GM12878 (cell line): ENCODE measurements around the gene HLA-DMA. TPM values are rescaled to one million over a fixed set of nuclear protein-coding genes. Genes with fewer than 3 reads are reported as not detected.
A peak's percentile ranks its signal among the peaks of the same experiment; 100 is the strongest.

Experiments
- EZH2 ChIP-seq: IDR thresholded peaks from 2 replicates; pipeline ENCODE4 v1.6.1; 2012; ENCODE audit warnings: low read depth, mild to moderate bottlenecking, control low read depth, inconsistent platforms, low read length, borderline replicate concordance; ENCODE audit not compliant: control insufficient read depth
- FOXK2 ChIP-seq: fragments of 450-650 bp; IDR thresholded peaks from 2 replicates; pipeline ENCODE4 v1.6.1; 2017; ENCODE audit warnings: mild to moderate bottlenecking, moderate library complexity
- HCFC1 ChIP-seq: fragments of 150-350 bp; IDR thresholded peaks from 2 replicates; pipeline ENCODE4 v1.6.1; 2014; ENCODE audit warnings: low read length
- MAX ChIP-seq: IDR thresholded peaks from 2 replicates; pipeline ENCODE4 v1.6.1; 2012; ENCODE audit warnings: low read depth, low read length, improper control_type of control experiment
- MTA3 ChIP-seq: IDR thresholded peaks from 2 replicates; pipeline ENCODE4 v1.6.1; 2012; ENCODE audit warnings: low read length, inconsistent platforms, borderline replicate concordance
- NFYB ChIP-seq: IDR thresholded peaks from 2 replicates; pipeline ENCODE4 v1.6.1; 2011; ENCODE audit warnings: low read depth, mild to moderate bottlenecking, low read length, improper control_type of control experiment, moderate library complexity; ENCODE audit not compliant: insufficient read depth
- NR2C2 ChIP-seq: IDR thresholded peaks from 2 replicates; pipeline ENCODE4 v1.6.1; 2011; ENCODE audit warnings: borderline replicate concordance, low read depth; ENCODE audit not compliant: control insufficient read depth, insufficient read length
- NRF1 ChIP-seq: conservative IDR thresholded peaks from 2 replicates; pipeline ENCODE4 v1.6.1; 2011; ENCODE audit warnings: mild to moderate bottlenecking, low read depth, low read length, improper control_type of control experiment
- PAX5 ChIP-seq: IDR thresholded peaks from 2 replicates; pipeline ENCODE4 v1.6.1; 2011; ENCODE audit warnings: low read depth, low read length, borderline replicate concordance
- POLR2AphosphoS5 ChIP-seq: IDR thresholded peaks from 2 replicates; pipeline ENCODE4 v1.6.1; 2011; ENCODE audit warnings: mild to moderate bottlenecking, low read length, inconsistent platforms
- RB1 ChIP-seq: fragments of 450-650 bp; formaldehyde crosslinking; IDR thresholded peaks from 2 replicates; pipeline ENCODE4 v1.6.1; 2017; ENCODE audit warnings: mild to moderate bottlenecking, borderline replicate concordance
- RCOR1 ChIP-seq: conservative IDR thresholded peaks from 2 replicates; pipeline ENCODE4 v1.6.1; 2012; ENCODE audit warnings: low read depth, low read length, improper control_type of control experiment
- RFX5 ChIP-seq: IDR thresholded peaks from 2 replicates; pipeline ENCODE4 v1.6.1; 2011; ENCODE audit warnings: low read depth, low read length, improper control_type of control experiment
- SMC3 ChIP-seq: IDR thresholded peaks from 2 replicates; pipeline ENCODE4 v1.6.1; 2011; ENCODE audit warnings: low read length, improper control_type of control experiment, borderline replicate concordance
- SRF ChIP-seq, 2 experiments: IDR thresholded peaks; 2 replicates each; pipeline ENCODE4 v1.6.1; 2011; ENCODE audit warnings: low read depth in 2 of 2, low read length in 2 of 2, mild to moderate bottlenecking in 1 of 2, moderate library complexity in 1 of 2
- ZNF274 ChIP-seq: IDR thresholded peaks from one replicate; pipeline ENCODE4 v1.8.0; 2011; ENCODE audit not compliant: insufficient read length, insufficient read depth
- ZZZ3 ChIP-seq: IDR thresholded peaks from 2 replicates; pipeline ENCODE4 v1.6.1; 2011; ENCODE audit warnings: low read depth; ENCODE audit not compliant: control insufficient read depth, insufficient read length
- polyA plus RNA-seq, 11 experiments: library from polyadenylated mRNA; depleted of rRNA in 4 of 11; unstranded in 6 of 11; stranded (reverse) in 5 of 11; fragments of >200 nt; fragmentation: Nextera tagmentation in 4 of 11; fragmentation: Illumina TruSeq in 1 of 11; extraction: Ambion mirVana in 4 of 11; extraction: Trizol in 1 of 11; gene quantifications; 1 replicate in 1 of 11; 2 replicates in 10 of 11; pipeline versions ENCODE4 v1.2.1 to v1.2.3, GENCODE V29; 2011 to 2016; ENCODE audit warnings: inconsistent platforms in 2 of 11, missing spikeins in 2 of 11, low read depth in 1 of 11
- total RNA-seq, 4 experiments: library from RNA; depleted of rRNA in 3 of 4; stranded (reverse); fragments of >200 nt in 3 of 4; fragmentation: Illumina TruSeq in 1 of 4; extraction: Trizol in 1 of 4; gene quantifications; 2 replicates each; pipeline versions ENCODE4 v1.2.1 to v1.2.3, GENCODE V29; 2013 to 2021

HLA-DMA gene
- total and polyA plus RNA-seq, 10 of the 15 experiments (the other 5 are each of a cell fraction or from before 2014, with no cell fraction given): 177 to 552 (median 309) TPM

DNA sequence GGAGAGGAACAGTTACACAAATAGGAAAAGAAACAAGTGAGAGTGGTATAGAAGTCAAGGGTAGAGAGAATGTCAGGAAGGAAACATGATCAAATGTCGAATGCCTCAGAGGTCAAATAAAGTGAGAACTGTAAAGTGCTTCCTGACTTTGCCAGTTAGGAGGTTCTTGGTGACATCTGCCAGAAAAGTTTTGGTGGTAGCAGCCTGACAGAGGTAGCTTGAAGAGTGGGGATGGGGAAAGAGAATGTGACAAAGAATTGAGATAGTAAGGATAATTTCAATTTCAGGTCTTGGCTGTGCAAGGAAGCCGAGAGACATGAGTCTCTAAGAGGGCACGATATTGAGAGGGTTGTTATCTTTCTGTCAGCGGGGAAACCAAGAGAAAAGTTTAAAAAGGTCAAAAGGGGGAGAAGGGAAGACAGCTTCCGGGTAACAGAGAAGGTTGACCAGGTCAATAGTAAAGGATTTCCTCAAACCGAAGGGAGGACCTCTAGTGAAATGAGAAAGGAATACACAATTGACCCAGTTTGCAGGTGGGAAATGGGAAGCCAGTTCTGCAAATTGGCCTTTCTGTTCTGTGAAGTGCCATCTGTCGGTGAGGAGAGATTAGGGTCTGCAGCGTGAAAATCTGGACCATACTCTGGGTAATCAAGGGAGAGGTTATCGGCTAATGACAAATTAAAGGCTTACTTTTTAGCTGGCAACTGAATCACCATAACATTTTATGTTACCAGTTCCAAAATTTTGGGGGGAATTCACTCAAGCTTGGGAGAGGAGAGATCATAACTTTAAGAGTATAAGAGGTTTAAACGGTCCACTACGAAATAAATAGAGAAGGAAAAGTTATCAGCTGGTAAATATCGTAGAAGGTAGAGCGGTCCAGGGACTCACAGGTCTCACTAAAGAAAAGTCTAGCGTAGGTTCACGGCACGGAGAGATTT lies 14.5 kb upstream of the HLA-DMA start (continued):
- no peak for TF ChIP-seq FOXK2
- TF ChIP-seq POLR2AphosphoS5: no peak; the same call in 1 of the 2 replicates
- no peak for TF ChIP-seq NR2C2
- TF ChIP-seq ZZZ3: no peak
- TF ChIP-seq PAX5: no peak
- 0 out of 2 replicates have a peak, but pooled peaks have one; percentile 19 for TF ChIP-seq RB1
- no peak for TF ChIP-seq NFYB
- TF ChIP-seq MAX: no peak
- TF ChIP-seq ZNF274: no peak
- TF ChIP-seq NRF1: no peak
- peak; percentile 43; the same call in 1 of the 2 replicates for TF ChIP-seq SMC3
- no peak for TF ChIP-seq HCFC1
- no peak for TF ChIP-seq MTA3
- TF ChIP-seq EZH2: no peak
- no peak for TF ChIP-seq RFX5
- no peak for TF ChIP-seq RCOR1
- TF ChIP-seq SRF (IDR thresholded peaks at IDR 0.05; ENCODE audit: low read depth in 2 of 2, low read length in 2 of 2): no peak
- TF ChIP-seq, all 136 proteins: peak for 18
